WTC11 (cell line): Measurements from ENCODE around the gene SLC29A4. TPM values are rescaled to one million over a fixed set of nuclear protein-coding genes. Genes with fewer than 3 reads are reported as not detected.

Experiments used
- ATAC-seq: fragments of 200-7000 bp; cut with Tn5 transposase; 2 replicates; pipeline ENCODE4 v1.10.0; 2021; ENCODE audit warnings: mild to moderate bottlenecking, moderate library complexity
- CTCF ChIA-PET: fragments of 300-600 bp; sonication (Branson Sonifier 250); formaldehyde crosslinking; loops from one replicate; lab custom pipeline; 2021; ENCODE audit warnings: antibody characterized with exemption; lab: Charles Lee
- POLR2A ChIA-PET: fragments of 350-600 bp; sonication (Branson Sonifier 250); formaldehyde crosslinking; loops from one replicate; lab custom pipeline; 2021; ENCODE audit warnings: antibody characterized with exemption; lab: Charles Lee
- DNase-seq: peaks from one replicate; pipeline ENCODE4 v3.0.0; 2021; ENCODE audit warnings: low spot score
- H3K27ac Mint-ChIP-seq: 2 replicates; pipeline ENCODE4 v1.8.0; 2021; ENCODE audit warnings: mixed read lengths
- H3K27me3 Mint-ChIP-seq: 2 replicates; pipeline ENCODE4 v1.8.0; 2021; ENCODE audit warnings: low read depth, mild to moderate bottlenecking, moderate library complexity, mixed read lengths
- H3K36me3 Mint-ChIP-seq: 2 replicates; pipeline ENCODE4 v1.8.0; 2021; ENCODE audit warnings: mixed read lengths
- H3K4me1 Mint-ChIP-seq: 2 replicates; pipeline ENCODE4 v1.8.0; 2022; ENCODE audit warnings: mixed read lengths
- H3K4me3 Mint-ChIP-seq: 2 replicates; pipeline ENCODE4 v1.8.0; 2021; ENCODE audit warnings: mild to moderate bottlenecking, moderate library complexity, mixed read lengths
- H3K9me3 Mint-ChIP-seq: 2 replicates; pipeline ENCODE4 v1.8.0; 2021; ENCODE audit warnings: mixed read lengths
- ARID4B ChIP-seq: sonication (generic); formaldehyde crosslinking; IDR thresholded peaks from 2 replicates; pipeline ENCODE4 v1.8.0; 2023; ENCODE audit warnings: missing genetic modification reagents, mild to moderate bottlenecking, borderline replicate concordance
- CDX4 ChIP-seq: fragments of 250-450 bp; sonication (Bioruptor Pico); IDR thresholded peaks from 2 replicates; pipeline ENCODE4 v1.9.0; 2021; ENCODE audit warnings: moderate library complexity, mild to moderate bottlenecking, inconsistent platforms, borderline replicate concordance
- CTCF ChIP-seq: fragments of 200-600 bp; IDR thresholded peaks from 2 replicates; pipeline ENCODE4 v1.8.0; 2022; ENCODE audit warnings: antibody characterized with exemption
- EMX1 ChIP-seq: fragments of 250-450 bp; sonication (Bioruptor Pico); IDR thresholded peaks from 2 replicates; pipeline ENCODE4 v1.8.0; 2021; ENCODE audit warnings: mild to moderate bottlenecking
- ERG ChIP-seq: fragments of 250-450 bp; sonication (Bioruptor Pico); IDR thresholded peaks from 2 replicates; pipeline ENCODE4 v1.8.0; 2021; ENCODE audit warnings: mild to moderate bottlenecking
- ESRRA ChIP-seq: sonication (generic); formaldehyde crosslinking; IDR thresholded peaks from 2 replicates; pipeline ENCODE4 v1.8.1; 2022; ENCODE audit warnings: mild to moderate bottlenecking, missing genetic modification reagents, borderline replicate concordance
- FOXP4 ChIP-seq: sonication (generic); formaldehyde crosslinking; IDR thresholded peaks from 2 replicates; pipeline ENCODE4 v1.8.0; 2022; ENCODE audit warnings: mild to moderate bottlenecking, missing genetic modification reagents
- GRHL2 ChIP-seq: fragments of 250-450 bp; sonication (Bioruptor Pico); IDR thresholded peaks from 2 replicates; pipeline ENCODE4 v1.8.0; 2022; ENCODE audit warnings: mild to moderate bottlenecking, moderate library complexity; ENCODE audit not compliant: insufficient replicate concordance, severe bottlenecking
- GTF2I ChIP-seq: fragments of 250-450 bp; sonication (Bioruptor Pico); conservative IDR thresholded peaks from 2 replicates; pipeline ENCODE4 v1.4.0; 2021; ENCODE audit warnings: mild to moderate bottlenecking
- IRF2 ChIP-seq: sonication (generic); formaldehyde crosslinking; IDR thresholded peaks from 2 replicates; pipeline ENCODE4 v1.8.0; 2022; ENCODE audit warnings: low read depth, missing genetic modification reagents, borderline replicate concordance
- NFATC4 ChIP-seq: fragments of 250-450 bp; sonication (Bioruptor Pico); IDR thresholded peaks from 2 replicates; pipeline ENCODE4 v1.9.0; 2021; ENCODE audit warnings: mild to moderate bottlenecking
- NFE2L1 ChIP-seq: sonication (generic); formaldehyde crosslinking; IDR thresholded peaks from 2 replicates; pipeline ENCODE4 v1.8.1; 2023; ENCODE audit warnings: missing genetic modification reagents
- NFYB ChIP-seq: sonication (generic); formaldehyde crosslinking; conservative IDR thresholded peaks from 2 replicates; pipeline ENCODE4 v1.8.0; 2022; ENCODE audit warnings: low read depth, missing genetic modification reagents
- OVOL2 ChIP-seq: fragments of 250-450 bp; sonication (Bioruptor Pico); IDR thresholded peaks from 2 replicates; pipeline ENCODE4 v1.9.0; 2021; ENCODE audit warnings: mild to moderate bottlenecking, borderline replicate concordance
- RORB ChIP-seq: fragments of 250-450 bp; sonication (Bioruptor Pico); IDR thresholded peaks from 2 replicates; pipeline ENCODE4 v1.9.0; 2021; ENCODE audit warnings: mild to moderate bottlenecking
- SP1 ChIP-seq: sonication (generic); formaldehyde crosslinking; conservative IDR thresholded peaks from 2 replicates; pipeline ENCODE4 v1.8.1; 2022; ENCODE audit warnings: missing genetic modification reagents
- STAT6 ChIP-seq: sonication (generic); formaldehyde crosslinking; conservative IDR thresholded peaks from 2 replicates; pipeline ENCODE4 v1.8.1; 2023; ENCODE audit warnings: mild to moderate bottlenecking, low read depth, missing genetic modification reagents, moderate library complexity
- USF2 ChIP-seq: sonication (generic); formaldehyde crosslinking; IDR thresholded peaks from 2 replicates; pipeline ENCODE4 v1.8.1; 2023; ENCODE audit warnings: mild to moderate bottlenecking, missing genetic modification reagents, moderate library complexity
- ZMAT4 ChIP-seq: fragments of 250-450 bp; sonication (Bioruptor Pico); IDR thresholded peaks from 2 replicates; pipeline ENCODE4 v1.9.0; 2021; ENCODE audit warnings: mild to moderate bottlenecking
- ZNF671 ChIP-seq: fragments of 250-450 bp; sonication (Bioruptor Pico); IDR thresholded peaks from 2 replicates; pipeline ENCODE4 v1.8.0; 2021; ENCODE audit warnings: mild to moderate bottlenecking
- total RNA-seq: library from RNA; stranded (reverse); gene quantifications from 3 replicates; pipeline ENCODE4 v1.2.3, GENCODE V29; 2021

Gene SLC29A4
- total RNA-seq, 1 experiment from 2014 or later = 14.4 TPM

- TF ChIP-seq CTCF (no peak), NFATC4 (CRISPR knock-in tag) (no peak)
- TF ChIP-seq, all 79 proteins: peak for 0
These were observed 68.9 kb downstream of the SLC29A4 start (continued) for GRCh38 chr7:5351507-5352265.

- DNase-seq (no peak), ATAC-seq (no peak)
- CTCF ChIA-PET = interaction anchor here (0.9 to 2.5 kb wide), 4 partner anchors 13 to 112 kb away, joined by 4 to 17 read pairs (median 9); no protein-coding TSS in a partner anchor
- H3K4me3 Mint-ChIP-seq = no peak overlapping the region
- H3K4me1 Mint-ChIP-seq = peaks cover 41% of the 10 kb centered on the region
- H3K27me3 Mint-ChIP-seq = peaks cover 54% of the 10 kb centered on the region
- no peak overlapping the region for H3K27ac Mint-ChIP-seq
- POLR2A ChIA-PET = interaction anchor here (0.6 kb wide), 1 partner anchor 97 kb away, joined by 4 read pairs; no protein-coding TSS in a partner anchor
- peaks cover 8% of the 10 kb centered on the region for H3K36me3 Mint-ChIP-seq
- H3K9me3 Mint-ChIP-seq = no peaks in the 10 kb centered on the region
- no peak for TF ChIP-seq NFATC4 (CRISPR knock-in tag)
- TF ChIP-seq RORB (CRISPR knock-in tag) = no peak
- no peak for TF ChIP-seq STAT6 (CRISPR knock-in tag)
- TF ChIP-seq ZNF671 (CRISPR knock-in tag) = no peak
- no peak for TF ChIP-seq NFE2L1 (CRISPR knock-in tag)
- no peak for TF ChIP-seq NFYB (CRISPR knock-in tag)
- no peak for TF ChIP-seq GRHL2 (CRISPR knock-in tag)
- no peak for TF ChIP-seq USF2 (CRISPR knock-in tag)
- no peak for TF ChIP-seq ERG (CRISPR knock-in tag)
- TF ChIP-seq IRF2 (CRISPR knock-in tag) = no peak
- TF ChIP-seq EMX1 (CRISPR knock-in tag) = no peak
- no peak for TF ChIP-seq ESRRA
- TF ChIP-seq SP1 (CRISPR knock-in tag) = no peak
- TF ChIP-seq CDX4 (CRISPR knock-in tag) = no peak
- no peak for TF ChIP-seq ARID4B (CRISPR knock-in tag)
- no peak for TF ChIP-seq GTF2I (CRISPR knock-in tag)
- no peak for TF ChIP-seq OVOL2 (CRISPR knock-in tag)
- no peak for TF ChIP-seq FOXP4 (CRISPR knock-in tag)
- no peak for TF ChIP-seq ZMAT4 (CRISPR knock-in tag)
These were observed 69.8 kb downstream of the SLC29A4 start for GRCh38 chr7:5352440-5353010.
